Stimulated activated CD4-positive, alpha-beta T cell treated with anti-CD3 and anti-CD28 coated beads, Interleukin-12 subunit alpha, Interleukin-12 subunit beta, amount 100 ng/mL, for 48 hours (primary cell): ENCODE measurements around the gene NTMT1.

Source experiments
- DNase-seq, 3 donors: peaks; one replicate each; pipeline ENCODE4 v3.0.0-alpha.2; 2020; ENCODE audit warnings: low read depth in 2 of 3, low spot score in 1 of 3

Gene NTMT1

GRCh38 chr9:129673602-129674001 lies 47.6 kb downstream of the NTMT1 start:
- no peak for DNase-seq

GRCh38 chr9:129674229-129674628 lies 48.3 kb downstream of the NTMT1 start:
- no peak for DNase-seq

GRCh38 chr9:129675620-129676019 lies 49.7 kb downstream of the NTMT1 start:
- no peak for DNase-seq

GRCh38 chr9:129676287-129676686 lies 50.3 kb downstream of the NTMT1 start:
- no peak for DNase-seq

- no peak for DNase-seq
Observed at GRCh38 chr9:129676975-129677374, 51.0 kb downstream of the NTMT1 start.

GRCh38 chr9:129677456-129677855 lies 51.5 kb downstream of the NTMT1 start:
- DNase-seq, result no peak

- no peak for DNase-seq
Observed at GRCh38 chr9:129678844-129679243, 52.9 kb downstream of the NTMT1 start.

- no peak for DNase-seq
Observed at GRCh38 chr9:129679537-129679936, 53.6 kb downstream of the NTMT1 start.

GRCh38 chr9:129681924-129682323 lies 56.0 kb downstream of the NTMT1 start:
- DNase-seq, result no peak

- no peak for DNase-seq
Observed at GRCh38 chr9:129682381-129682780, 56.4 kb downstream of the NTMT1 start.

GRCh38 chr9:129685220-129685932 lies 59.4 kb downstream of the NTMT1 start:
- DNase-seq, result no peak
